ENCODE results near the gene TMEM100. TPM values are rescaled to one million over a fixed set of nuclear protein-coding genes. Genes with fewer than 3 reads are reported as not detected.

Gene TMEM100
- total RNA-seq, 5 donors from 2014 or later (not counting 1 experiment from before 2014, with no cell fraction given), result 0.35 TPM; not detected in 4

DNA sequence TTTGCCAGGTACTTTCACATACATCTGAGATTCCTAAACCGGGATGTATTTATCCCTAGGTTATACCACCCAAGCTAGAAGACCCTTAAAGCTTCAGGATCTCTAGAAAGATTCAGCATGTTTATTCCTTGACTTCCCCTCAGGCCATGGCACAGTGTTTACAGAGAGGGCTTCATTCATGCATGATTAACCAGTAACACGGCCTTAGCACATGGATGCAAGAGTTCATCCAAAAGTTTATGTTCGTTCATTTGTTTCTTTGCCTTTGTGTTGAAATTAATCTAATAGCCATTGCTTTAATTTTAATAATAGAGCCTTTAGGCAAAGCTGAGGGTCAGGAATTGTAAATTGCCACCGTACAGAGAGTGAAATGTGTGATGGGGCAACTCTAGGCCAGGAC, 41.9 kb upstream of the TMEM100 start:
- ATAC-seq (replicated peaks in 1 of 4) (no peak), DNase-seq (no peak)
- Mint-ChIP-seq H3K9me3 (no peaks in the 10 kb centered on the region), H3K27ac (no peak overlapping the region), H3K36me3 (peaks cover 14% of the 10 kb centered on the region), H3K4me1 (peaks cover 0 to 15% (median 2%) of the 10 kb centered on the region in 3 donors), H3K27me3 (no peaks in the 10 kb centered on the region), H3K4me3 (no peak overlapping the region)
- WGBS (ENCODE audit: insufficient coverage), result 80% methylated on average over 1 of the region's 4 CpGs
- Histone ChIP-seq H3K27me3 (replicated peaks in 1 of 2; ENCODE audit: control insufficient read depth in 2 of 2, extremely low read depth in 1 of 2, insufficient read depth in 2 of 2, low read length in 1 of 2) (no peaks in the 10 kb centered on the region), H3K4me3 (ENCODE audit: control insufficient read depth in 1 of 2, extremely low read depth in 1 of 2, low read length in 1 of 2) (no peak overlapping the region), H3K27ac (ENCODE audit: low read length) (no peak overlapping the region), H3K36me3 (ENCODE audit: control insufficient read depth in 2 of 2, extremely low read depth in 1 of 2, insufficient read depth in 1 of 2, low read length in 1 of 2) (no peaks in the 10 kb centered on the region), H3K9me3 (no peaks in the 10 kb centered on the region), H3K4me1 (ENCODE audit: control insufficient read depth in 1 of 2, extremely low read depth in 1 of 2, insufficient read depth in 2 of 2, low read length in 2 of 2) (no peaks in the 10 kb centered on the region)
- ChIA-PET CTCF (interaction anchor here in 1 of 2 donors (0.5 kb wide), 1 partner anchor 10 kb away, joined by 4 read pairs; no protein-coding TSS in a partner anchor), POLR2A (no interaction called here)

DNA sequence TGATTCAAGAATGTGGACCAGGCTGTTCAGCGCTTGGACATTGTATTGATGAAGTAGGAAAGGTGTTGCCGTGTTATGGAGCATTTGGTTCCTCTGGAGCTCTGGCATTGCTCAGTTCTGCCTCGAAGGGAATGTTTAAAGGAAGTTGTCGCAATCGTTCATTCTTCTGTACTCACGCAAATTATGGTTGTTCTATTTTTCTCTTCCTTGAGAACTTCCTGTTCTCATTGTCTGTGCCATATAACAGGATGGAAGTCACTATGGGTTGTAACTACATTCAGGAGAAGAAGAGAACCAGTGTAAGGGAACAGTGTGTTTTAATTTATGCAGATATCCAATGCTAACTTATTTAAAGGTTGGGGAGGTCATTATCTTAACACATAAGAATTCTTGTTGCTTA, 41.2 kb upstream of the TMEM100 start:
- Mint-ChIP-seq H3K4me3 (no peak overlapping the region), H3K27me3 (no peaks in the 10 kb centered on the region), H3K9me3 (no peaks in the 10 kb centered on the region), H3K27ac (no peak overlapping the region), H3K4me1 (peaks cover 0 to 15% (median 2%) of the 10 kb centered on the region in 3 donors), H3K36me3 (peaks cover 9% of the 10 kb centered on the region)
- ChIA-PET POLR2A (no interaction called here), CTCF (no interaction called here)
- no peak overlapping the region for H3K27ac ChIP-seq (ENCODE audit: low read length)
- H3K9me3 ChIP-seq, result no peaks in the 10 kb centered on the region
- no peaks in the 10 kb centered on the region for H3K36me3 ChIP-seq (ENCODE audit: control insufficient read depth in 2 of 2, extremely low read depth in 1 of 2, insufficient read depth in 1 of 2, low read length in 1 of 2)
- H3K4me1 ChIP-seq (ENCODE audit: control insufficient read depth in 1 of 2, extremely low read depth in 1 of 2, insufficient read depth in 2 of 2, low read length in 2 of 2), result no peaks in the 10 kb centered on the region
- 77% methylated on average over 6 of the region's 6 CpGs for WGBS (ENCODE audit: insufficient coverage)
- DNase-seq, result no peak
- H3K27me3 ChIP-seq (replicated peaks in 1 of 2; ENCODE audit: control insufficient read depth in 2 of 2, extremely low read depth in 1 of 2, insufficient read depth in 2 of 2, low read length in 1 of 2), result no peaks in the 10 kb centered on the region
- ATAC-seq (replicated peaks in 1 of 4), result no peak
- H3K4me3 ChIP-seq (ENCODE audit: control insufficient read depth in 1 of 2, extremely low read depth in 1 of 2, low read length in 1 of 2), result no peak overlapping the region

DNA sequence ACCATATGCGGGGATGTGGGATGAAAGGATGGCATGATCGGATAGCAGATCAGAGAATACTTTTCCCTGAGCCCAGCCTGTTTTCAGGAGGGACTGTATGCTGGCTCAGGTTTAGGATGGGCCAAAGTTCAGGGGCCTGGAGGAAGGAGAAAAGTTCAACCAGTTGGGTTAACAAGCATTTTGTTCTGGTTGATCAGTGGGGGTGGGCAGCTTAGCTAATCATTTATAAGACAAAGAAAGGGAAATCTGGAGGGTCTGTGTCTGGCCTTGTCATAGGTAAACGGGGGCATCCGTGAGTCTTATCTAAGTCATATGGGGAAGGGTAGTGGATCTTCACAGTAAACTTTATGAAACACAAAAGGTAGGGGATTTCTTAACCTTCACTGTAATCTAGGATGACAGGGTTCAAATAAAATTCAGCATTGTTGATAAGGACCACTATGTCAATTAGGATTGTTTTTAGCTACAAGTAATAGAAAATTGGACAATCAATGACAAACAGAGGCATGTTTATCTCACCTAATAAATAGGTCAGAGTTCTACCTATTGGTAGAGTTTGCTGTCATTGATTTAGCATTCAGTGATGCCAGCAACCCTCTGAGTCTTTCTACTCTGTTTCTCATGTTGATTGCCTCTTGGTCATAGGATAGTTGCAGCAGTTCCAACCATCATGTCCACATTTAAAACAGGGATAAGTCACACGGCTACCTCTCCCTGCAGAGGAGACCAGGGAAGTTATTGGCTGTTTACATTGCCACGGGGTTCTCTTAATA, 39.6 kb upstream of the TMEM100 start:
- no peaks in the 10 kb centered on the region for H3K4me1 ChIP-seq (ENCODE audit: control insufficient read depth in 1 of 2, extremely low read depth in 1 of 2, insufficient read depth in 2 of 2, low read length in 2 of 2)
- Mint-ChIP-seq H3K36me3 (no peaks in the 10 kb centered on the region), H3K4me1 (peaks cover 0 to 15% (median 2%) of the 10 kb centered on the region in 3 donors), H3K27ac (no peak overlapping the region), H3K27me3 (no peaks in the 10 kb centered on the region), H3K9me3 (no peaks in the 10 kb centered on the region), H3K4me3 (no peak overlapping the region)
- WGBS (ENCODE audit: insufficient coverage), result 94% methylated on average over 2 of the region's 6 CpGs
- H3K27me3 ChIP-seq (replicated peaks in 1 of 2; ENCODE audit: control insufficient read depth in 2 of 2, extremely low read depth in 1 of 2, insufficient read depth in 2 of 2, low read length in 1 of 2), result no peaks in the 10 kb centered on the region
- no peak overlapping the region for H3K4me3 ChIP-seq (ENCODE audit: control insufficient read depth in 1 of 2, extremely low read depth in 1 of 2, low read length in 1 of 2)
- H3K9me3 ChIP-seq, result no peaks in the 10 kb centered on the region
- no peaks in the 10 kb centered on the region for H3K36me3 ChIP-seq (ENCODE audit: control insufficient read depth in 2 of 2, extremely low read depth in 1 of 2, insufficient read depth in 1 of 2, low read length in 1 of 2)
- ChIA-PET POLR2A (no interaction called here), CTCF (no interaction called here)
- no peak for ATAC-seq (replicated peaks in 1 of 4)
- no peak for DNase-seq
- no peak overlapping the region for H3K27ac ChIP-seq (ENCODE audit: low read length)

DNA sequence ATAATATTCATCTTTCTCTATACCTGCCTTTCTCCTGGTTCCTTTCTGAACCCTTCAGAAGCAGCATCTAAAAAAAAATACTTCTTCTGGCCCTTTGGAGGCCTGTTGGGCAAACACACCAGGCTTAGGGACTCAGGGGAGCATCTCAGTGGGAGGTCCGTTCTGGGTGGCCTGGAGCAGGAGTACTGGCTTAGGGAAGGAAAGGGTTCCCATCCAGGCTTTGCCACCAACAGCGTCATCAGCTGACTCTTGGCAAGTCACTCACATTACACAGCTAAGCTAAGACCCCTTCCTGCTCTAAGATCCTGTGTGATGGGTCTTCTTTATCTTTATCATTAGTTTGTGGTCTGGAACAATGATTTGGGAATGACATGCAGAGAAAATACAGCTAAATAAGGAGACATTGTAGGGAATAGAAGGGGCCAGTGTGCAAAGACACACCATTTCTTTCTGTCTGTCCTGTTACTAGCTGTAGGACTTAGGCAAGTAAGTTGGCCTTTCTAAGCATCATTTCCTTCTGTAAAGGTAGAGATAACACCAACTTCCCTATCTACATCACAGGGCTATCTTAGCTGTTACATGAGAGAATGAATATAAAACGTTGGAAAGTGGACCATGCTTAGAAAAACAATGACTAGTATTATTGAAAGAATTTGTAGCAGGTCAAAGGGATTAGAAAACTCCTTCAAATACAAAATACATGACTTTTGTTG, 38.1 kb upstream of the TMEM100 start:
- Histone ChIP-seq H3K4me1 (ENCODE audit: control insufficient read depth in 1 of 2, extremely low read depth in 1 of 2, insufficient read depth in 2 of 2, low read length in 2 of 2) (no peaks in the 10 kb centered on the region), H3K27me3 (replicated peaks in 1 of 2; ENCODE audit: control insufficient read depth in 2 of 2, extremely low read depth in 1 of 2, insufficient read depth in 2 of 2, low read length in 1 of 2) (no peaks in the 10 kb centered on the region), H3K36me3 (ENCODE audit: control insufficient read depth in 2 of 2, extremely low read depth in 1 of 2, insufficient read depth in 1 of 2, low read length in 1 of 2) (no peaks in the 10 kb centered on the region), H3K9me3 (no peaks in the 10 kb centered on the region), H3K4me3 (ENCODE audit: control insufficient read depth in 1 of 2, extremely low read depth in 1 of 2, low read length in 1 of 2) (no peak overlapping the region), H3K27ac (ENCODE audit: low read length) (no peak overlapping the region)
- ATAC-seq (replicated peaks in 1 of 4) (no peak), DNase-seq (no peak)
- ChIA-PET POLR2A (no interaction called here), CTCF (interaction anchor here in 1 of 2 donors (0.6 kb wide), 1 partner anchor 26 kb away, joined by 3 read pairs; no protein-coding TSS in a partner anchor)
- Mint-ChIP-seq H3K27me3 (no peaks in the 10 kb centered on the region), H3K4me1 (peaks cover 0 to 13% (median 2%) of the 10 kb centered on the region in 3 donors), H3K36me3 (no peaks in the 10 kb centered on the region), H3K27ac (no peak overlapping the region), H3K4me3 (no peak overlapping the region), H3K9me3 (no peaks in the 10 kb centered on the region)
- WGBS (ENCODE audit: insufficient coverage), result no CpG with 5 or more reads among the region's 3 CpGs

DNA sequence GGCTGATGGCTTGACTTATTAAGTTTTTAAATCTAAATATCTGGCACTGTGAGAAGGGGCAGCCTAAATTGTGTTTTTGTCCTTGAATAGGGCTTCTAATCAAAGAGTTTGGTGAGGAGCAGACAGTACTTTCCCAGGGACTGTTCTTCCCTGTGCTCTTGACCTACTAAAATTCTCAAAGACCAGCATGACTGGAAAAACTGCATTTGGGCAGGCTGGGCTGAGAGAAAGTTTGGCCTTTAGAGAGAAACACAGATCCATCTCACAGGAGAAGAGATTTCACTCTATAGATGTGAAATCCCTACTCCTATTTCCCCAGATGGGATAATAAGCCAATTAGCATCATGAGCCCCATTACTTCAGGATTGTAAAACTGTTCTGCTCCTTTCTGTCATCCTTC, 35.5 kb upstream of the TMEM100 start:
- H3K36me3 ChIP-seq (ENCODE audit: control insufficient read depth in 2 of 2, extremely low read depth in 1 of 2, insufficient read depth in 1 of 2, low read length in 1 of 2), result no peaks in the 10 kb centered on the region
- no peaks in the 10 kb centered on the region for H3K4me1 ChIP-seq (ENCODE audit: control insufficient read depth in 1 of 2, extremely low read depth in 1 of 2, insufficient read depth in 2 of 2, low read length in 2 of 2)
- H3K4me3 ChIP-seq (ENCODE audit: control insufficient read depth in 1 of 2, extremely low read depth in 1 of 2, low read length in 1 of 2), result no peak overlapping the region
- POLR2A ChIA-PET, result no interaction called here
- no peaks in the 10 kb centered on the region for H3K27me3 ChIP-seq (replicated peaks in 1 of 2; ENCODE audit: control insufficient read depth in 2 of 2, extremely low read depth in 1 of 2, insufficient read depth in 2 of 2, low read length in 1 of 2)
- Mint-ChIP-seq H3K27me3 (no peaks in the 10 kb centered on the region), H3K36me3 (no peaks in the 10 kb centered on the region), H3K4me1 (peaks cover 0 to 4% (median under 1%) of the 10 kb centered on the region in 3 donors), H3K9me3 (no peaks in the 10 kb centered on the region), H3K27ac (no peak overlapping the region), H3K4me3 (no peak overlapping the region)
- CTCF ChIA-PET, result no interaction called here
- no peak overlapping the region for H3K27ac ChIP-seq (ENCODE audit: low read length)
- no peaks in the 10 kb centered on the region for H3K9me3 ChIP-seq
- no peak for DNase-seq
- no peak for ATAC-seq (replicated peaks in 1 of 4)

DNA sequence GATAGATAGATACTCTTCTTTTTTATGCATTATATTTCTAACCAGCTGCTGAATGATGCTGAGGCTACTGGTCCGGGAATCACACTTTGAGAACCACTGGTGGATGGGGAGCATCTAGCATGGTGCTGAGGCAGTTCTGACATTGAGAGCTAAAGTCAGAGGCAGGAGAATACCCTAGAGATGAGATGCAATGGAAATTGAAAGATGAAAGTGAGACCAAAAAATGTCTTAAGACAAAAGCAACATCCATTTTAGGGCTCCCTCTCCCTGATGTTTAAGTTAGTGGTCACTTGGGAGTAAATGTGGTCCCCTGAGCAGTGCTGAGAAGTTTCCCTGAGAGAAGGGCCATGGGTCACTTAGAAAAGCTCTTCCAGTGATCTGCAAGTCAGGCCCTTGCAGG, 35.0 kb upstream of the TMEM100 start:
- Mint-ChIP-seq H3K4me1 (peaks cover 3 to 9% (median 3%) of the 10 kb centered on the region in 3 donors), H3K27ac (no peak overlapping the region), H3K4me3 (no peak overlapping the region), H3K36me3 (no peaks in the 10 kb centered on the region), H3K27me3 (no peaks in the 10 kb centered on the region), H3K9me3 (no peaks in the 10 kb centered on the region)
- no peaks in the 10 kb centered on the region for H3K4me1 ChIP-seq (ENCODE audit: control insufficient read depth in 1 of 2, extremely low read depth in 1 of 2, insufficient read depth in 2 of 2, low read length in 2 of 2)
- H3K4me3 ChIP-seq (ENCODE audit: control insufficient read depth in 1 of 2, extremely low read depth in 1 of 2, low read length in 1 of 2), result no peak overlapping the region
- ATAC-seq (replicated peaks in 1 of 4), result no peak
- WGBS (ENCODE audit: insufficient coverage), result 100% methylated on average over 1 of the region's 1 CpG
- H3K36me3 ChIP-seq (ENCODE audit: control insufficient read depth in 2 of 2, extremely low read depth in 1 of 2, insufficient read depth in 1 of 2, low read length in 1 of 2), result no peaks in the 10 kb centered on the region
- H3K27me3 ChIP-seq (replicated peaks in 1 of 2; ENCODE audit: control insufficient read depth in 2 of 2, extremely low read depth in 1 of 2, insufficient read depth in 2 of 2, low read length in 1 of 2), result no peaks in the 10 kb centered on the region
- ChIA-PET POLR2A (no interaction called here), CTCF (no interaction called here)
- no peaks in the 10 kb centered on the region for H3K9me3 ChIP-seq
- no peak for DNase-seq
- H3K27ac ChIP-seq (ENCODE audit: low read length), result no peak overlapping the region
